T47D (cell line): ENCODE measurements around the gene HS3ST6.

Source experiments
- DNase-seq, 2 experiments: peaks; one replicate each; pipeline versions ENCODE4 v3.0.0 to v3.0.0-alpha.2; 2011 to 2012; ENCODE audit warnings: low read depth in 1 of 2, low spot score in 1 of 2
- JUND ChIP-seq: IDR thresholded peaks from 2 replicates; pipeline ENCODE4 v1.6.1; 2012; ENCODE audit warnings: low read depth
- in situ Hi-C: cut with HindIII; loops from 2 replicates; pipeline ENCODE4 v1.10.0; 2016; ENCODE audit warnings: low sequenced_read_pairs, low pct_unique_long_range_greater_than_20kb

HS3ST6 gene

DNA sequence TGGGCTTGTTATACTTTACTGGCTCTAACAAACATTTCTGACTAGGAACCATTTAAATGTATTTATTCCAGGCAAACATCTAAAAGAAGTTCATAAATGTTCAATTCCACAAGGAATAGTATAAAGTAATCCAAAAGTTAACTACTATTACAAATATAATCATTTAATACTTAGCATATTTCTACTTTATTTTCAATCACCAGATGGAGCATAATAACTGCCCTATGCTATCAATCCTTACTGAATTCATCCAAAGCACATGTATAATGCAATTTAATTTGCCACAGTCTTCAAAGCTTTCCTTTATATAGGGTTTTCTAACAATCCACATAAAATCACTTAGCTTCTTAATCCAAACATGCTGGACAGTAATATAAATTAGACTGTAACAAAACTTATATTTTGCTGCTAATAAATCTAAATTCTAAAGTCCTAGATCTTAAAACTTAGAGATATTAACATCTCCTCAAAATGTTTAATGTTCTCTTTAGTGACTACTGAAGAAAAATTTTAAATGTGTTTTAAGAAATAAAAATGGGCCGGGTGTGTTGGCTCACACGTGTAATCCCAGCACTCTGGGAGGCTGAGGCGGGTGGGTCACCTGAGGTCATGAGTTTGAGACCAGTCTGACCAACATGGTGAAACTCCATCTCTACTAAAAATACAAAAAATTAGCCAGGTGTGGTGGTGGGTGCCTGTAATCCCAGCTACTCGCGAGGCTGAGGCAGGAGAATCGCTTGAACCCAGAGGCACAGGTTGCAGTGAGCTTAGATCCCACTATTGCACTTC is 52.1 kb downstream of the HS3ST6 start:
- in situ Hi-C loops, result no loop called here
- no peak for DNase-seq
- no peak for TF ChIP-seq JUND

- peak in 1 of 2 experiments; percentile 56 for DNase-seq
- TF ChIP-seq JUND, result no peak
- in situ Hi-C loops, result no loop called here
Measured at GRCh38 chr16:1863681-1864460, 54.3 kb downstream of the HS3ST6 start.

DNA sequence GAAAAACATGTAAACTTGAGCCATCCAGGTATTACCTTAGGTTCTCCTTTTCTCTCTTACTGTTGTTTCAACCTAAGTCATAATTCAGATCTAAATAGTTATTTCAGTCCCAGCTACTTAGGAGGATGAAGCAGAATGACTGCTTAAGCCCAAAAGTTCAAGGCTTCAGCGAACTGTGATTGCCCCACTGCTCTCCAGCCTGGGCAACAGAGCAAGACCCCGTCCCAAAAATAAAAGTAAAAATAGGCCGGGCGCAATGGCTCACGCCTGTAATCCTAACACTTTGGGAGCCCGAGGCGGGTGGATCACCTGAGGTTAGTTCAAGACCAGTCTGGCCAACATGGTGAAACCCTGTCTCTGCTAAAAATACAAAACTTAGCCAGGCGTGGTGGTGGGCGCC is 55.8 kb downstream of the HS3ST6 start:
- TF ChIP-seq JUND, result no peak
- in situ Hi-C loops, result no loop called here
- no peak for DNase-seq

DNA sequence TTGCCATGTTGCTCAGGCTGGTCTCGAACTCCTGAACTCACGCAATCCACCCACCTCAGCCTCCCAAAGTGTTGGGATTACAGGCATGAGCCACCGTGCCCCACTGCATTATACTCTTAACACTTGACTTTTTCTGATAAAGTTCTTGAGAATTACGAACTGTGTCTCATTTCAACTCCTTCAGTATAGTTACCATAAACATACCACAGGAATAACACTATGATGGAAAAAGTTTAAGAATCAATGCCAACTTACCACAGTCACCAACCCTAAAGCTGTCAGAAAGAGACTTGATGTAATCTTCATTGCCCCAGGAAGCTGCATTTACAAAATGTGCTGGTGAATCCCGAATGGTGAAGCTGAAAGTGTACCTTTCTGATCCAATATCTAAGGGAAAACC is 56.5 kb downstream of the HS3ST6 start:
- in situ Hi-C loops, result no loop called here
- no peak for DNase-seq
- no peak for TF ChIP-seq JUND
